ENCODE results near the gene REV1. TPM values are rescaled to one million over a fixed set of nuclear protein-coding genes. Genes with fewer than 3 reads are reported as not detected.
"Not testable (repeated sequence)": the region's sequence is repeated elsewhere in the genome, so short reads cannot be mapped to it uniquely, and the experiment has no call there.

The REV1 gene
- total RNA-seq, 1 donor from 2014 or later: 55.3 TPM

GRCh38 chr2:99504844-99505584 is 15.2 kb upstream of the REV1 start:
- intact Hi-C loops (cut with DNase I): no loop called here
- H3K27me3 ChIP-seq: no peaks in the 10 kb centered on the region
- TF ChIP-seq CTCF (IDR thresholded peaks at IDR 0.05): no peak
- ATAC-seq: no peak
- H3K9me3 ChIP-seq: no peaks in the 10 kb centered on the region
- no peak overlapping the region for H3K4me3 ChIP-seq
- DNase-seq: no peak
- peaks cover 5% of the 10 kb centered on the region for H3K4me1 ChIP-seq
- H3K27ac ChIP-seq: no peak overlapping the region
- no peaks in the 10 kb centered on the region for H3K36me3 ChIP-seq

- H3K4me3 ChIP-seq; H3K36me3 ChIP-seq; H3K27me3 ChIP-seq; ATAC-seq; H3K4me1 ChIP-seq; intact Hi-C loops (cut with DNase I); H3K9me3 ChIP-seq; DNase-seq: not testable (repeated sequence)
- H3K27ac ChIP-seq: peak overlapping the region; percentile 81
These were observed 14.0 kb upstream of the REV1 start for GRCh38 chr2:99503662-99504416.

GRCh38 chr2:99496021-99496420 is 6.2 kb upstream of the REV1 start:
- Histone ChIP-seq H3K27ac (no peak overlapping the region), H3K27me3 (no peaks in the 10 kb centered on the region), H3K4me3 (no peak overlapping the region), H3K4me1 (peaks cover 3% of the 10 kb centered on the region), H3K9me3 (no peaks in the 10 kb centered on the region), H3K36me3 (no peaks in the 10 kb centered on the region)
- intact Hi-C loops (cut with DNase I): no loop called here
- no peak for DNase-seq
- ATAC-seq: no peak
- no peak for TF ChIP-seq CTCF (IDR thresholded peaks at IDR 0.05)

- no peaks in the 10 kb centered on the region for H3K36me3 ChIP-seq
- H3K4me1 ChIP-seq: peaks cover 9% of the 10 kb centered on the region
- intact Hi-C loops (cut with DNase I): no loop called here
- no peaks in the 10 kb centered on the region for H3K9me3 ChIP-seq
- no peak for ATAC-seq
- no peaks in the 10 kb centered on the region for H3K27me3 ChIP-seq
- no peak for DNase-seq
- no peak overlapping the region for H3K27ac ChIP-seq
- TF ChIP-seq CTCF (IDR thresholded peaks at IDR 0.05): no peak
- no peak overlapping the region for H3K4me3 ChIP-seq
These were observed 5.5 kb upstream of the REV1 start for GRCh38 chr2:99495115-99495860.

- no peaks in the 10 kb centered on the region for H3K9me3 ChIP-seq
- DNase-seq: no peak
- H3K27me3 ChIP-seq: no peaks in the 10 kb centered on the region
- ATAC-seq: no peak
- H3K4me3 ChIP-seq: no peak overlapping the region
- H3K36me3 ChIP-seq: no peaks in the 10 kb centered on the region
- H3K27ac ChIP-seq: no peak overlapping the region
- peaks cover 9% of the 10 kb centered on the region for H3K4me1 ChIP-seq
- no peak for TF ChIP-seq CTCF (IDR thresholded peaks at IDR 0.05)
- intact Hi-C loops (cut with DNase I): no loop called here
These were observed 2.9 kb upstream of the REV1 start for GRCh38 chr2:99492721-99493120.

Data from upper lobe of right lung (tissue), 1 donor.